ENCODE results near the gene MMP12. TPM values are rescaled to one million over a fixed set of nuclear protein-coding genes. Genes with fewer than 3 reads are reported as not detected.

Gene MMP12
- total and polyA plus RNA-seq, 2 experiments from 2014 or later = not detected

DNA sequence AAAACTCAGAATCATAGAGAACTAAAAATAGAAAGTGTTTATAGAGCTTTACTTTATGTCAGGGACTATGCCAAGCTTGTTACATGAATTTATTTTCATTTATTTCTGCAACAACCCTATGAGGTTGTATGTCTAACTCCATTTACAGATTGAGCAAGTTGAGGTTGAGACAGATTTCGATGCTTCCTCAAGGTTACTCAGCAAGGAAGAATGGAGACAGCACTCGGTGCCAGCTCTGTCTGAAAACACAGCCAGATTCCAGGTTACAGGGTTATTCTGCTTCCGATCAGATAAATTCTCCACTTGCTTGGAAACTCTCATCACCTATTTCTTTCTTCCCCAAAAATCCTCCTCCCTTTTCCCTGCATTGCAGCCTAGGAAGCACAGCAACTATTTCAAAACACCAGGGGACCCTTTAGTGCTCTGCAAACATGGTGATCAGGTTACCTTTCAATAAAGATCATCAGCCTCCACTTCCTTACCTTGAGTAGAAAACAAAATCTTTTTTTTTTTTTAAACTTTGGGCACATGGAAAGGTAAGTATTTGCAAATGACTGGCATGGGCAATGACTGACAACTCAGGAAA, 38.4 kb downstream of the MMP12 start:
- H4K20me1 ChIP-seq (replicated peaks; ENCODE audit: insufficient read depth) = no peaks in the 10 kb centered on the region
- Mint-ChIP-seq H3K27me3 (ENCODE audit: insufficient read depth, low read depth, poor library complexity) (no peaks in the 10 kb centered on the region), H3K9me3 (no peaks in the 10 kb centered on the region), H3K4me1 (peaks cover 25% of the 10 kb centered on the region), H3K36me3 (ENCODE audit: low read depth) (no peaks in the 10 kb centered on the region), H3K4me3 (no peak overlapping the region), H3K27ac (peak overlapping the region; percentile 61)
- ATAC-seq (peak; percentile 87), DNase-seq (ENCODE audit: low spot score) (peak; percentile 51)
- H3K36me3 ChIP-seq (ENCODE audit: insufficient read depth) = no peaks in the 10 kb centered on the region
- H3K9me2 ChIP-seq (ENCODE audit: insufficient read depth) = no peaks in the 10 kb centered on the region
- H3K4me3 ChIP-seq = no peak overlapping the region
- H3K27ac ChIP-seq (ENCODE audit: low read depth) = no peak overlapping the region
- TF ChIP-seq, protein P1, sequence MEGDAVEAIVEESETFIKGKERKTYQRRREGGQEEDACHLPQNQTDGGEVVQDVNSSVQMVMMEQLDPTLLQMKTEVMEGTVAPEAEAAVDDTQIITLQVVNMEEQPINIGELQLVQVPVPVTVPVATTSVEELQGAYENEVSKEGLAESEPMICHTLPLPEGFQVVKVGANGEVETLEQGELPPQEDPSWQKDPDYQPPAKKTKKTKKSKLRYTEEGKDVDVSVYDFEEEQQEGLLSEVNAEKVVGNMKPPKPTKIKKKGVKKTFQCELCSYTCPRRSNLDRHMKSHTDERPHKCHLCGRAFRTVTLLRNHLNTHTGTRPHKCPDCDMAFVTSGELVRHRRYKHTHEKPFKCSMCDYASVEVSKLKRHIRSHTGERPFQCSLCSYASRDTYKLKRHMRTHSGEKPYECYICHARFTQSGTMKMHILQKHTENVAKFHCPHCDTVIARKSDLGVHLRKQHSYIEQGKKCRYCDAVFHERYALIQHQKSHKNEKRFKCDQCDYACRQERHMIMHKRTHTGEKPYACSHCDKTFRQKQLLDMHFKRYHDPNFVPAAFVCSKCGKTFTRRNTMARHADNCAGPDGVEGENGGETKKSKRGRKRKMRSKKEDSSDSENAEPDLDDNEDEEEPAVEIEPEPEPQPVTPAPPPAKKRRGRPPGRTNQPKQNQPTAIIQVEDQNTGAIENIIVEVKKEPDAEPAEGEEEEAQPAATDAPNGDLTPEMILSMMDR (conservative IDR thresholded peaks at IDR 0.05; ENCODE audit: low read depth in 2 of 2) = no peak
- TF ChIP-seq ETS1 (IDR thresholded peaks at IDR 0.05) = no peak
- TF ChIP-seq, protein P2, sequence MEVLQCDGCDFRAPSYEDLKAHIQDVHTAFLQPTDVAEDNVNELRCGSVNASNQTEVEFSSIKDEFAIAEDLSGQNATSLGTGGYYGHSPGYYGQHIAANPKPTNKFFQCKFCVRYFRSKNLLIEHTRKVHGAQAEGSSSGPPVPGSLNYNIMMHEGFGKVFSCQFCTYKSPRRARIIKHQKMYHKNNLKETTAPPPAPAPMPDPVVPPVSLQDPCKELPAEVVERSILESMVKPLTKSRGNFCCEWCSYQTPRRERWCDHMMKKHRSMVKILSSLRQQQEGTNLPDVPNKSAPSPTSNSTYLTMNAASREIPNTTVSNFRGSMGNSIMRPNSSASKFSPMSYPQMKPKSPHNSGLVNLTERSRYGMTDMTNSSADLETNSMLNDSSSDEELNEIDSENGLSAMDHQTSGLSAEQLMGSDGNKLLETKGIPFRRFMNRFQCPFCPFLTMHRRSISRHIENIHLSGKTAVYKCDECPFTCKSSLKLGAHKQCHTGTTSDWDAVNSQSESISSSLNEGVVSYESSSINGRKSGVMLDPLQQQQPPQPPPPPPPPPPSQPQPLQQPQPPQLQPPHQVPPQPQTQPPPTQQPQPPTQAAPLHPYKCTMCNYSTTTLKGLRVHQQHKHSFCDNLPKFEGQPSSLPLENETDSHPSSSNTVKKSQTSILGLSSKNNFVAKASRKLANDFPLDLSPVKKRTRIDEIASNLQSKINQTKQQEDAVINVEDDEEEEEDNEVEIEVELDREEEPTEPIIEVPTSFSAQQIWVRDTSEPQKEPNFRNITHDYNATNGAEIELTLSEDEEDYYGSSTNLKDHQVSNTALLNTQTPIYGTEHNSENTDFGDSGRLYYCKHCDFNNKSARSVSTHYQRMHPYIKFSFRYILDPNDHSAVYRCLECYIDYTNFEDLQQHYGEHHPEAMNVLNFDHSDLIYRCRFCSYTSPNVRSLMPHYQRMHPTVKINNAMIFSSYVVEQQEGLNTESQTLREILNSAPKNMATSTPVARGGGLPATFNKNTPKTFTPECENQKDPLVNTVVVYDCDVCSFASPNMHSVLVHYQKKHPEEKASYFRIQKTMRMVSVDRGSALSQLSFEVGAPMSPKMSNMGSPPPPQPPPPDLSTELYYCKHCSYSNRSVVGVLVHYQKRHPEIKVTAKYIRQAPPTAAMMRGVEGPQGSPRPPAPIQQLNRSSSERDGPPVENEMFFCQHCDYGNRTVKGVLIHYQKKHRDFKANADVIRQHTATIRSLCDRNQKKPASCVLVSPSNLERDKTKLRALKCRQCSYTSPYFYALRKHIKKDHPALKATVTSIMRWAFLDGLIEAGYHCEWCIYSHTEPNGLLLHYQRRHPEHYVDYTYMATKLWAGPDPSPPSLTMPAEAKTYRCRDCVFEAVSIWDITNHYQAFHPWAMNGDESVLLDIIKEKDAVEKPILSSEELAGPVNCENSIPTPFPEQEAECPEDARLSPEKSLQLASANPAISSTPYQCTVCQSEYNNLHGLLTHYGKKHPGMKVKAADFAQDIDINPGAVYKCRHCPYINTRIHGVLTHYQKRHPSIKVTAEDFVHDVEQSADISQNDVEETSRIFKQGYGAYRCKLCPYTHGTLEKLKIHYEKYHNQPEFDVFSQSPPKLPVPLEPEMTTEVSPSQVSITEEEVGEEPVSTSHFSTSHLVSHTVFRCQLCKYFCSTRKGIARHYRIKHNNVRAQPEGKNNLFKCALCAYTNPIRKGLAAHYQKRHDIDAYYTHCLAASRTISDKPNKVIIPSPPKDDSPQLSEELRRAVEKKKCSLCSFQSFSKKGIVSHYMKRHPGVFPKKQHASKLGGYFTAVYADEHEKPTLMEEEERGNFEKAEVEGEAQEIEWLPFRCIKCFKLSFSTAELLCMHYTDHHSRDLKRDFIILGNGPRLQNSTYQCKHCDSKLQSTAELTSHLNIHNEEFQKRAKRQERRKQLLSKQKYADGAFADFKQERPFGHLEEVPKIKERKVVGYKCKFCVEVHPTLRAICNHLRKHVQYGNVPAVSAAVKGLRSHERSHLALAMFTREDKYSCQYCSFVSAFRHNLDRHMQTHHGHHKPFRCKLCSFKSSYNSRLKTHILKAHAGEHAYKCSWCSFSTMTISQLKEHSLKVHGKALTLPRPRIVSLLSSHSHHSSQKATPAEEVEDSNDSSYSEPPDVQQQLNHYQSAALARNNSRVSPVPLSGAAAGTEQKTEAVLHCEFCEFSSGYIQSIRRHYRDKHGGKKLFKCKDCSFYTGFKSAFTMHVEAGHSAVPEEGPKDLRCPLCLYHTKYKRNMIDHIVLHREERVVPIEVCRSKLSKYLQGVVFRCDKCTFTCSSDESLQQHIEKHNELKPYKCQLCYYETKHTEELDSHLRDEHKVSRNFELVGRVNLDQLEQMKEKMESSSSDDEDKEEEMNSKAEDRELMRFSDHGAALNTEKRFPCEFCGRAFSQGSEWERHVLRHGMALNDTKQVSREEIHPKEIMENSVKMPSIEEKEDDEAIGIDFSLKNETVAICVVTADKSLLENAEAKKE (CRISPR knock-in tag; IDR thresholded peaks at IDR 0.05) = no peak
- no peak for TF ChIP-seq POLR2AphosphoS5 (IDR thresholded peaks at IDR 0.05; ENCODE audit: low read depth)
- TF ChIP-seq CREB1 (CRISPR knock-in tag; IDR thresholded peaks at IDR 0.05; ENCODE audit: low read depth) = no peak
- no peak for TF ChIP-seq ZNF114 (CRISPR knock-in tag; IDR thresholded peaks at IDR 0.05)
- no peak for TF ChIP-seq EZH2phosphoT487 (IDR thresholded peaks at IDR 0.05; ENCODE audit: unreplicated experiment)
- no peak for TF ChIP-seq JUNB (IDR thresholded peaks at IDR 0.05; ENCODE audit: unreplicated experiment)
- no peak for TF ChIP-seq STAT1 (IDR thresholded peaks at IDR 0.05; ENCODE audit: unreplicated experiment)
- no peak for TF ChIP-seq ZNF331 (CRISPR knock-in tag; IDR thresholded peaks at IDR 0.05; ENCODE audit: low read depth)
- no peak for TF ChIP-seq EZH2 (IDR thresholded peaks at IDR 0.05; ENCODE audit: low read depth, unreplicated experiment)
- no peak for TF ChIP-seq REST (IDR thresholded peaks at IDR 0.05; ENCODE audit: unreplicated experiment)
- TF ChIP-seq NANOG (IDR thresholded peaks at IDR 0.05; ENCODE audit: borderline replicate concordance) = no peak
- peak overlapping the region; percentile 11; the same call in 1 of the 2 replicates for H2AFZ ChIP-seq
- peak overlapping the region; percentile 18 for H3K4me2 ChIP-seq
- peaks cover 18% of the 10 kb centered on the region for H3K4me1 ChIP-seq (ENCODE audit: insufficient read depth)
- H3K27me3 ChIP-seq (ENCODE audit: insufficient read depth) = no peaks in the 10 kb centered on the region
- H3K79me2 ChIP-seq (replicated peaks; ENCODE audit: insufficient read depth) = no peaks in the 10 kb centered on the region
- H3F3A ChIP-seq (replicated peaks; ENCODE audit: low read depth) = no peaks in the 10 kb centered on the region
